ENCODE data around the gene RNASE11. TPM values are rescaled to one million over a fixed set of nuclear protein-coding genes. Genes with fewer than 3 reads are reported as not detected.

Gene RNASE11
- total and polyA plus RNA-seq, 2 donors (not counting 1 experiment from before 2014, with no cell fraction given): not detected

- ChIA-PET POLR2A (no interaction called here), CTCF (no interaction called here)
- Histone ChIP-seq H3K4me2 (replicated peaks; ENCODE audit: low read depth, low read length, poor library complexity, severe bottlenecking) (no peak overlapping the region), H3K9ac (ENCODE audit: low read length) (no peak overlapping the region), H3K4me1 (ENCODE audit: control insufficient read depth in 2 of 2, insufficient read depth in 2 of 2, low read length in 2 of 2) (no peaks in the 10 kb centered on the region), H3K36me3 (replicated peaks in 1 of 2; ENCODE audit: control extremely low read depth in 1 of 2, control insufficient read depth in 1 of 2, extremely low read depth in 1 of 2, insufficient read depth in 2 of 2, low read length in 1 of 2) (no peaks in the 10 kb centered on the region), H3K9me3 (ENCODE audit: control extremely low read depth in 1 of 3, control insufficient read depth in 2 of 3, insufficient read depth in 1 of 3, low read length in 2 of 3) (no peaks in the 10 kb centered on the region), H2AFZ (ENCODE audit: insufficient read depth, low read depth, low read length, poor library complexity, severe bottlenecking) (no peak overlapping the region), H3K27me3 (replicated peaks in 1 of 4; ENCODE audit: control extremely low read depth in 1 of 4, control insufficient read depth in 3 of 4, insufficient read depth in 4 of 4, low read length in 3 of 4) (no peaks in the 10 kb centered on the region), H4K20me1 (ENCODE audit: control insufficient read depth, insufficient read depth, low read length, poor library complexity, severe bottlenecking) (no peaks in the 10 kb centered on the region), H3K27ac (ENCODE audit: low read length in 2 of 2) (no peak overlapping the region), H3K4me3 (ENCODE audit: control extremely low read depth in 1 of 5, extremely low read depth in 1 of 5, insufficient read depth in 1 of 5, low read depth in 2 of 5, low read length in 4 of 5) (no peak overlapping the region), H3K79me2 (ENCODE audit: control insufficient read depth, insufficient read depth, low read length) (no peaks in the 10 kb centered on the region)
- H3K27me3 Mint-ChIP-seq: peaks cover 11% of the 10 kb centered on the region
- no peaks in the 10 kb centered on the region for H3K4me1 Mint-ChIP-seq
- intact Hi-C loops (cut with micrococcal nuclease): no loop called here
- H3K9me3 Mint-ChIP-seq (ENCODE audit: insufficient read depth): no peaks in the 10 kb centered on the region
- WGBS (ENCODE audit: insufficient coverage): 100% methylated on average over 2 of the region's 3 CpGs
- no peak overlapping the region for H3K27ac Mint-ChIP-seq
- no peak overlapping the region for H3K4me3 Mint-ChIP-seq
- DNase-seq: no peak
- no peak for TF ChIP-seq EZH2 (IDR thresholded peaks at IDR 0.05; ENCODE audit: borderline replicate concordance, insufficient read depth, low read depth, low read length, poor library complexity, severe bottlenecking)
- TF ChIP-seq CTCF (IDR thresholded peaks at IDR 0.05): no peak
- no peak for ATAC-seq (ENCODE audit: low read depth)
Measured at GRCh38 chr14:20555845-20556244, 32.0 kb downstream of the RNASE11 start.

- Mint-ChIP-seq H3K4me1 (no peaks in the 10 kb centered on the region), H3K27ac (no peak overlapping the region), H3K27me3 (peaks cover 12% of the 10 kb centered on the region), H3K9me3 (ENCODE audit: insufficient read depth) (no peaks in the 10 kb centered on the region), H3K4me3 (no peak overlapping the region)
- H4K20me1 ChIP-seq (ENCODE audit: control insufficient read depth, insufficient read depth, low read length, poor library complexity, severe bottlenecking): no peaks in the 10 kb centered on the region
- H2AFZ ChIP-seq (ENCODE audit: insufficient read depth, low read depth, low read length, poor library complexity, severe bottlenecking): no peak overlapping the region
- no peaks in the 10 kb centered on the region for H3K9me3 ChIP-seq (ENCODE audit: control extremely low read depth in 1 of 3, control insufficient read depth in 2 of 3, insufficient read depth in 1 of 3, low read length in 2 of 3)
- H3K79me2 ChIP-seq (ENCODE audit: control insufficient read depth, insufficient read depth, low read length): no peaks in the 10 kb centered on the region
- TF ChIP-seq EZH2 (IDR thresholded peaks at IDR 0.05; ENCODE audit: borderline replicate concordance, insufficient read depth, low read depth, low read length, poor library complexity, severe bottlenecking): no peak
- TF ChIP-seq CTCF (IDR thresholded peaks at IDR 0.05): no peak
- no peak overlapping the region for H3K9ac ChIP-seq (ENCODE audit: low read length)
- CTCF ChIA-PET: no interaction called here
- no peak overlapping the region for H3K4me3 ChIP-seq (ENCODE audit: control extremely low read depth in 1 of 5, extremely low read depth in 1 of 5, insufficient read depth in 1 of 5, low read depth in 2 of 5, low read length in 4 of 5)
- H3K4me1 ChIP-seq (ENCODE audit: control insufficient read depth in 2 of 2, insufficient read depth in 2 of 2, low read length in 2 of 2): no peaks in the 10 kb centered on the region
- ATAC-seq (ENCODE audit: low read depth) (no peak), DNase-seq (no peak)
- H3K36me3 ChIP-seq (replicated peaks in 1 of 2; ENCODE audit: control extremely low read depth in 1 of 2, control insufficient read depth in 1 of 2, extremely low read depth in 1 of 2, insufficient read depth in 2 of 2, low read length in 1 of 2): no peaks in the 10 kb centered on the region
- POLR2A ChIA-PET: no interaction called here
- intact Hi-C loops (cut with micrococcal nuclease): no loop called here
- H3K27ac ChIP-seq (ENCODE audit: low read length in 2 of 2): no peak overlapping the region
- no peak overlapping the region for H3K4me2 ChIP-seq (replicated peaks; ENCODE audit: low read depth, low read length, poor library complexity, severe bottlenecking)
- no peaks in the 10 kb centered on the region for H3K27me3 ChIP-seq (replicated peaks in 1 of 4; ENCODE audit: control extremely low read depth in 1 of 4, control insufficient read depth in 3 of 4, insufficient read depth in 4 of 4, low read length in 3 of 4)
Measured at GRCh38 chr14:20553024-20553423, 34.8 kb downstream of the RNASE11 start.
